Spleen (tissue), 11 donors: Measurements from ENCODE around the gene GAREM1. TPM values are rescaled to one million over a fixed set of nuclear protein-coding genes. Genes with fewer than 3 reads are reported as not detected.

Experiments
- DNase-seq: peaks from one replicate; pipeline ENCODE4 v3.0.0-alpha.2; 2020
- H3K27ac ChIP-seq, 8 donors: fragments of 200-600 bp; sonication (generic) in 7 of 8; 1 replicate in 4 of 8; 2 replicates in 4 of 8; pipeline versions ENCODE4 v1.5.0 to v1.8.0; 2016 to 2021; ENCODE audit warnings: inconsistent platforms in 4 of 8, mild to moderate bottlenecking in 4 of 8, moderate library complexity in 1 of 8
- H3K27me3 ChIP-seq, 7 donors: fragments of 200-600 bp; sonication (generic) in 6 of 7; replicated peaks in 1 of 7; 1 replicate in 4 of 7; 2 replicates in 3 of 7; pipeline versions ENCODE4 v1.5.0 to v1.8.0; 2016 to 2021; ENCODE audit warnings: inconsistent platforms in 3 of 7, mild to moderate bottlenecking in 1 of 7
- H3K36me3 ChIP-seq, 6 donors: fragments of 200-600 bp; sonication (generic) in 5 of 6; 1 replicate in 4 of 6; 2 replicates in 2 of 6; pipeline versions ENCODE4 v1.5.0 to v1.8.0; 2016 to 2021; ENCODE audit warnings: inconsistent platforms in 2 of 6
- H3K4me1 ChIP-seq, 6 donors: fragments of 200-600 bp; sonication (generic) in 5 of 6; 1 replicate in 3 of 6; 2 replicates in 3 of 6; pipeline versions ENCODE4 v1.5.0 to v1.8.0; 2016 to 2021; ENCODE audit warnings: inconsistent platforms in 3 of 6
- H3K4me3 ChIP-seq, 8 donors: fragments of 200-600 bp; sonication (generic) in 7 of 8; 1 replicate in 4 of 8; 2 replicates in 4 of 8; pipeline versions ENCODE4 v1.5.0 to v1.8.0; 2016 to 2021; ENCODE audit warnings: inconsistent platforms in 4 of 8, mild to moderate bottlenecking in 4 of 8, moderate library complexity in 2 of 8
- H3K9me3 ChIP-seq, 8 donors: fragments of 200-600 bp; sonication (generic) in 7 of 8; 1 replicate in 4 of 8; 2 replicates in 4 of 8; pipeline versions ENCODE4 v1.5.0 to v1.8.0; 2016 to 2021; ENCODE audit warnings: inconsistent platforms in 4 of 8
- CTCF ChIP-seq, 11 experiments: fragments of 200-600 bp in 7 of 11; fragments of 450-650 bp in 4 of 11; sonication (generic) in 4 of 11; IDR thresholded peaks in 8 of 11; conservative IDR thresholded peaks in 3 of 11; 1 replicate in 7 of 11; 2 replicates in 4 of 11; pipeline versions ENCODE4 v1.4.0 to v1.8.0; 2016 to 2021; ENCODE audit warnings: antibody characterized with exemption in 11 of 11, inconsistent platforms in 4 of 11, mild to moderate bottlenecking in 1 of 11
- POLR2A ChIP-seq, 3 donors: fragments of 450-650 bp; IDR thresholded peaks; one replicate each; pipeline ENCODE4 v1.5.1; 2017; ENCODE audit warnings: antibody characterized with exemption in 3 of 3, mild to moderate bottlenecking in 1 of 3
- POLR2AphosphoS5 ChIP-seq, 3 donors: sonication (generic); formaldehyde crosslinking; IDR thresholded peaks; one replicate each; pipeline ENCODE4 v1.5.1; 2017; ENCODE audit warnings: antibody characterized with exemption in 3 of 3
- WGBS, 5 donors: extraction: QIAGEN DNeasy Blood & Tissue Kit in 3 of 5; methylation state at CpG; one replicate each; pipeline versions ENCODE4 v1.1.5 to v1.1.7; 2013 to 2018; 5-methylcytosine and 5-hydroxymethylcytosine counted together
- intact Hi-C: fragments of 100-400 bp; cut with DNase I; formaldehyde crosslinking; loops from one replicate; pipeline ENCODE4 v1.15.0; 2023; ENCODE audit warnings: low total_unique reads
- polyA plus RNA-seq, 3 donors: library from polyadenylated mRNA; stranded (reverse); fragments of 200-250 nt; gene quantifications; one replicate each; pipeline ENCODE4 v1.2.1, GENCODE V29; 2013
- total RNA-seq, 7 donors: library from RNA; depleted of rRNA in 3 of 7; stranded (reverse); fragments of >200 nt in 3 of 7; fragmentation: NEBNext Ultra II Directional in 4 of 7; extraction: Animal tissue kit (Norgen Biotek cat#: 25700) in 4 of 7; gene quantifications; one replicate each; pipeline versions ENCODE4 v1.1.0 to v1.2.1, GENCODE V29; 2016 to 2021
- donor health status: healthy with polysubstance abuse.
- donor health status: DM: no; HTN: no; CAD: no; lungs with moderate emphysema.
- donor health status: DM: no; HTN: no; CAD: no.
- donor health status: Bipolar disorder and iron deficiency.
- donor health status: healthy.
- donor health status: DM: no; HTN: no; CAD: no.
- donor health status: DM: yes; HTN: yes; CAD: no.

The GAREM1 gene
- total and polyA plus RNA-seq, 10 donors: 0.20 to 8.2 (median 3.5) TPM

GRCh38 chr18:32391126-32391525 lies 79.6 kb downstream of the GAREM1 start:
- intact Hi-C loops: no loop called here
- DNase-seq: no peak
- no peak for TF ChIP-seq POLR2A (IDR thresholded peaks at IDR 0.05)
- TF ChIP-seq CTCF (IDR thresholded peaks at IDR 0.05 in 8 of 11, conservative IDR thresholded peaks at IDR 0.05 in 3 of 11): no peak
- TF ChIP-seq POLR2AphosphoS5 (IDR thresholded peaks at IDR 0.05): no peak
- H3K27ac ChIP-seq: no peak overlapping the region
- no peak overlapping the region for H3K4me3 ChIP-seq
- H3K27me3 ChIP-seq: no peaks in the 10 kb centered on the region
- H3K9me3 ChIP-seq: no peaks in the 10 kb centered on the region
- no peaks in the 10 kb centered on the region for H3K36me3 ChIP-seq
- 42 to 54% (median 45%) methylated on average over 7 of the region's 7 CpGs for WGBS, 5 donors
- no peaks in the 10 kb centered on the region for H3K4me1 ChIP-seq

DNA sequence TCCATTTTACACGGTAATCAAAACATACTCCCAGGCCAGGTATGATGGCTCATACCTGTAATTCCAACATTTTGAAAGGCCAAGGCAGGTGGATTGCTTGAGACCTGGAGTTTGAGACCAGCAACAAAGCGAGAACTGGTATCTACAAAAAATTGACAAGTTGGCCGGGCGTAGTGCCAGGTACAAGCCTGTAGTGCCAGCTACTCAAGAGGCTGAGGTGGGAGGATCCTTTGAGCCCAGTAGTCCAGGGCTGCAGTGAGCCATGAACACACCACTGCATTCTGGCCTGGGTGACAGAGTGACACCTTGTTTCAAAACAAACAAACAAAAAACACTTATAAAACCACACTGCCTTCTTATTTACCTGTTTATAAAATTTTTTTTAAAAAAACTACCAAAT lies 80.8 kb downstream of the GAREM1 start:
- Histone ChIP-seq H3K27ac (no peak overlapping the region), H3K4me3 (no peak overlapping the region), H3K36me3 (no peaks in the 10 kb centered on the region), H3K4me1 (no peaks in the 10 kb centered on the region), H3K27me3 (no peaks in the 10 kb centered on the region), H3K9me3 (no peaks in the 10 kb centered on the region)
- 74 to 96% (median 91%) methylated on average over 4 of the region's 4 CpGs for WGBS, 5 donors
- DNase-seq: no peak
- no peak for TF ChIP-seq POLR2AphosphoS5 (IDR thresholded peaks at IDR 0.05)
- TF ChIP-seq CTCF (IDR thresholded peaks at IDR 0.05 in 8 of 11, conservative IDR thresholded peaks at IDR 0.05 in 3 of 11): no peak
- no peak for TF ChIP-seq POLR2A (IDR thresholded peaks at IDR 0.05)
- intact Hi-C loops: no loop called here

- intact Hi-C loops: no loop called here
- Histone ChIP-seq H3K4me1 (no peaks in the 10 kb centered on the region), H3K27ac (no peak overlapping the region), H3K4me3 (no peak overlapping the region), H3K9me3 (no peaks in the 10 kb centered on the region), H3K36me3 (no peaks in the 10 kb centered on the region), H3K27me3 (no peaks in the 10 kb centered on the region)
- no peak for DNase-seq
- TF ChIP-seq POLR2A (IDR thresholded peaks at IDR 0.05) (no peak), POLR2AphosphoS5 (IDR thresholded peaks at IDR 0.05) (no peak), CTCF (IDR thresholded peaks at IDR 0.05 in 8 of 11, conservative IDR thresholded peaks at IDR 0.05 in 3 of 11) (no peak)
- WGBS, 5 donors: 70 to 86% (median 80%) methylated on average over 1 of the region's 1 CpG
These were observed 81.5 kb downstream of the GAREM1 start for GRCh38 chr18:32389191-32389590.

DNA sequence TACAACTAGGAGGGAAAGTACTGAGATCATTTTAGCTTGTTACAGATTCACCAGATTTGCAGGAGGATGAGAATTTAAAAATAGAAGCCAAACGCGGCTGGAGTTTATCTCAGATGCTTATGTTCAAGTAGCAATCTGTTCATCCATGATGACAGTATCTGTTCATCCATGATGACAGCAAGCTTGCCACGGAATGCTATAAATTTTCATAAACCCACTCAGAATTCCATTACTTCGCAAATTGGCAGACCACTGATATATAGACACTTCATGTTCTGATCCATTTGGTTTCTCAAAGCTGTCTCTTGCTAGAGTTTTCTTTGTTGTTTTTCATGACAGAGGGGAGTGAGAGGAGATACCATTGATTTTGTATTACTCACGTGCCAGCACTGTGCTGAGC lies 84.2 kb downstream of the GAREM1 start:
- TF ChIP-seq POLR2A (IDR thresholded peaks at IDR 0.05): no peak
- intact Hi-C loops: no loop called here
- no peak overlapping the region for H3K27ac ChIP-seq
- no peak for DNase-seq
- no peaks in the 10 kb centered on the region for H3K27me3 ChIP-seq
- WGBS, 5 donors: 75 to 85% (median 79%) methylated on average over 5 of the region's 5 CpGs
- H3K4me1 ChIP-seq: no peaks in the 10 kb centered on the region
- no peak overlapping the region for H3K4me3 ChIP-seq
- H3K9me3 ChIP-seq: no peaks in the 10 kb centered on the region
- no peaks in the 10 kb centered on the region for H3K36me3 ChIP-seq
